A549 (cell line): Measurements from ENCODE around the gene CSNK1D. TPM values are rescaled to one million over a fixed set of nuclear protein-coding genes. Genes with fewer than 3 reads are reported as not detected.

Experiments used
- ATAC-seq, 2 experiments: fragments of 200-7000 bp in 1 of 2; fragments of >200 bp in 1 of 2; cut with Nextera tagmentation in 1 of 2; cut with Tn5 transposase in 1 of 2; 3 replicates each; pipeline versions ENCODE4 v1.8.0 to v1.9.1; 2018 to 2020; ENCODE audit warnings: mild to moderate bottlenecking in 1 of 2, moderate library complexity in 1 of 2
- CTCF ChIA-PET: fragments of 300-600 bp; sonication (Branson Sonifier 250); formaldehyde crosslinking; extraction: SDS; loops from one replicate; lab custom pipeline; 2021; ENCODE audit warnings: antibody characterized with exemption, inconsistent platforms; lab: Yijun Ruan, JAX
- POLR2A ChIA-PET: fragments of 350-600 bp; formaldehyde crosslinking; extraction: SDS; loops from one replicate; lab custom pipeline; 2021; ENCODE audit warnings: antibody characterized with exemption, inconsistent platforms; lab: Yijun Ruan, JAX
- DNase-seq, 2 experiments: peaks; one replicate each; pipeline versions ENCODE4 v3.0.0 to v3.0.0-alpha.2; 2011 to 2016; ENCODE audit warnings: low read depth in 1 of 2, low spot score in 1 of 2
- FAIRE-seq: peaks from 2 replicates; lab custom pipeline; 2011; peaks lifted over from hg19 to GRCh38; lab: Jason Lieb, UNC
- H3K27ac ChIP-seq, 2 experiments: fragments of >200 bp; sonication (Bioruptor Twin); formaldehyde crosslinking; 3 replicates each; pipeline ENCODE4 v1.5.1; 2016 to 2017
- H3K4me1 ChIP-seq: fragments of >200 bp; sonication (Bioruptor Twin); formaldehyde crosslinking; 3 replicates; pipeline ENCODE4 v1.6.1; 2016
- H3K4me2 ChIP-seq: fragments of >200 bp; sonication (Bioruptor Twin); formaldehyde crosslinking; 3 replicates; pipeline ENCODE4 v1.6.1; 2016
- H3K4me3 ChIP-seq: fragments of >200 bp; sonication (Bioruptor Twin); formaldehyde crosslinking; 3 replicates; pipeline ENCODE4 v1.5.1; 2016
- H3K9me3 ChIP-seq: fragments of >200 bp; sonication (Bioruptor Twin); formaldehyde crosslinking; 3 replicates; pipeline ENCODE4 v1.6.1; 2016
- BHLHE40 ChIP-seq: IDR thresholded peaks from 2 replicates; pipeline ENCODE4 v1.6.1; 2012; ENCODE audit warnings: low read depth, low read length, inconsistent platforms
- CBX2 ChIP-seq: fragments of 200-600 bp; sonication (generic); IDR thresholded peaks from 2 replicates; pipeline ENCODE4 v1.6.1; 2016; ENCODE audit warnings: low read depth, mild to moderate bottlenecking, borderline replicate concordance
- CBX8 ChIP-seq: fragments of 200-600 bp; sonication (generic); IDR thresholded peaks from 2 replicates; pipeline ENCODE4 v1.6.1; 2016
- EHF ChIP-seq: fragments of 250-450 bp; sonication (Bioruptor Pico); IDR thresholded peaks from 2 replicates; pipeline ENCODE4 v1.5.0; 2020; ENCODE audit warnings: mild to moderate bottlenecking
- FOXS1 ChIP-seq: fragments of 250-450 bp; sonication (Bioruptor Pico); IDR thresholded peaks from 2 replicates; pipeline ENCODE4 v1.5.0; 2020; ENCODE audit warnings: mild to moderate bottlenecking, moderate library complexity
- GATA3 ChIP-seq: IDR thresholded peaks from 2 replicates; pipeline ENCODE4 v1.6.1; 2012; ENCODE audit warnings: borderline replicate concordance
- KDM1A ChIP-seq: fragments of 200-600 bp; sonication (generic); IDR thresholded peaks from 2 replicates; pipeline ENCODE4 v1.6.1; 2016; ENCODE audit warnings: low read depth, mild to moderate bottlenecking
- KDM5A ChIP-seq: fragments of 200-600 bp; sonication (generic); IDR thresholded peaks from 2 replicates; pipeline ENCODE4 v1.6.1; 2016; ENCODE audit warnings: antibody characterized with exemption, mild to moderate bottlenecking
- MAZ ChIP-seq: fragments of 150-350 bp; IDR thresholded peaks from 2 replicates; pipeline ENCODE4 v1.6.1; 2014; ENCODE audit warnings: antibody characterized with exemption, low read depth, low read length, borderline replicate concordance
- MYC ChIP-seq: IDR thresholded peaks from 2 replicates; pipeline ENCODE4 v1.6.1; 2012; ENCODE audit warnings: mild to moderate bottlenecking, inconsistent platforms, low read length, improper control_type of control experiment, borderline replicate concordance
- NR3C1 ChIP-seq: fragments of >200 bp; sonication (Bioruptor Twin); formaldehyde crosslinking; IDR thresholded peaks from 3 replicates; pipeline ENCODE4 v1.6.1; 2017
- POLR2A ChIP-seq: IDR thresholded peaks from 2 replicates; pipeline ENCODE4 v1.6.1; 2012; ENCODE audit warnings: mild to moderate bottlenecking, low read length
- RAD21 ChIP-seq, 2 experiments: fragments of >200 bp in 1 of 2; sonication (Bioruptor Twin) in 1 of 2; formaldehyde crosslinking in 1 of 2; IDR thresholded peaks in 1 of 2; conservative IDR thresholded peaks in 1 of 2; 2 replicates in 1 of 2; 3 replicates in 1 of 2; pipeline ENCODE4 v1.6.1; 2012 to 2018; ENCODE audit warnings: inconsistent platforms in 1 of 2
- RCOR1 ChIP-seq: fragments of 150-350 bp; IDR thresholded peaks from 2 replicates; pipeline ENCODE4 v1.6.1; 2014; ENCODE audit warnings: antibody characterized with exemption, low read length, low read depth
- REST ChIP-seq: fragments of 200-600 bp; sonication (generic); IDR thresholded peaks from 2 replicates; pipeline ENCODE4 v1.6.1; 2016; ENCODE audit warnings: antibody characterized with exemption, mild to moderate bottlenecking, moderate library complexity
- RFX5 ChIP-seq: fragments of 450-650 bp; IDR thresholded peaks from 2 replicates; pipeline ENCODE4 v1.7.1; 2014; ENCODE audit warnings: antibody characterized with exemption, mild to moderate bottlenecking, moderate library complexity
- SREBF2 ChIP-seq: fragments of 450-650 bp; IDR thresholded peaks from 2 replicates; pipeline ENCODE4 v1.6.1; 2014; ENCODE audit warnings: mild to moderate bottlenecking, moderate library complexity
- ZC3H11A ChIP-seq: fragments of 450-650 bp; IDR thresholded peaks from 2 replicates; pipeline ENCODE4 v1.6.1; 2014; ENCODE audit warnings: antibody characterized with exemption, mild to moderate bottlenecking
- ZNF302 ChIP-seq: fragments of 250-450 bp; sonication (Bioruptor Pico); IDR thresholded peaks from 2 replicates; pipeline ENCODE4 v1.9.0; 2021; ENCODE audit warnings: inconsistent platforms, mild to moderate bottlenecking, moderate library complexity
- WGBS: methylation state at CpG from one replicate; pipeline ENCODE4 v1.1.6; 2017; ENCODE audit errors: missing lambda C conversion rate; 5-methylcytosine and 5-hydroxymethylcytosine counted together
- polyA plus RNA-seq, 4 experiments: library from polyadenylated mRNA; depleted of rRNA in 3 of 4; stranded (reverse); fragments of >200 nt; fragmentation: RNase III in 1 of 4; extraction: RNeasy Plus Mini Kit Qiagen cat#74134 plus additional on column Dnase treatment in 1 of 4; gene quantifications; 2 replicates in 3 of 4; 3 replicates in 1 of 4; pipeline ENCODE4 v1.2.3, GENCODE V29; 2011 to 2017
- TF ChIP-seq, protein P1 (sequence below): fragments of 250-450 bp; sonication (Bioruptor Pico); IDR thresholded peaks from 2 replicates; pipeline ENCODE4 v1.5.0; 2021; ENCODE audit warnings: mild to moderate bottlenecking, moderate library complexity, borderline replicate concordance
- TF ChIP-seq, protein P2 (sequence below): fragments of 250-450 bp; sonication (Bioruptor Pico); IDR thresholded peaks from 2 replicates; pipeline ENCODE4 v1.5.0; 2020; ENCODE audit warnings: low read depth, mild to moderate bottlenecking, moderate library complexity
- TF ChIP-seq, protein P3 (sequence below): fragments of >200 bp; sonication (Bioruptor Twin); formaldehyde crosslinking; IDR thresholded peaks from 3 replicates; pipeline ENCODE4 v1.6.1; 2016
- TF ChIP-seq, protein P4 (sequence below): fragments of 450-650 bp; IDR thresholded peaks from 2 replicates; pipeline ENCODE4 v1.6.1; 2014; ENCODE audit warnings: antibody characterized with exemption

Gene CSNK1D
- polyA plus RNA-seq, 2 of the 4 experiments (the other 2 are of a cell fraction) = 130 to 163 TPM

GRCh38 chr17:82213251-82214011 is 60.1 kb downstream of the CSNK1D start (continued):
- TF ChIP-seq REST (no peak), EHF (no peak), POLR2A (no peak; the same call in 1 of the 2 replicates), ZC3H11A (no peak), RAD21 (conservative IDR thresholded peaks at IDR 0.05 in 1 of 2, IDR thresholded peaks at IDR 0.05 in 1 of 2) (no peak), FOXS1 (CRISPR knock-in tag) (no peak), CBX8 (no peak), KDM1A (no peak), BHLHE40 (no peak), ZNF302 (CRISPR knock-in tag) (no peak), MYC (no peak)
- TF ChIP-seq, protein P1, sequence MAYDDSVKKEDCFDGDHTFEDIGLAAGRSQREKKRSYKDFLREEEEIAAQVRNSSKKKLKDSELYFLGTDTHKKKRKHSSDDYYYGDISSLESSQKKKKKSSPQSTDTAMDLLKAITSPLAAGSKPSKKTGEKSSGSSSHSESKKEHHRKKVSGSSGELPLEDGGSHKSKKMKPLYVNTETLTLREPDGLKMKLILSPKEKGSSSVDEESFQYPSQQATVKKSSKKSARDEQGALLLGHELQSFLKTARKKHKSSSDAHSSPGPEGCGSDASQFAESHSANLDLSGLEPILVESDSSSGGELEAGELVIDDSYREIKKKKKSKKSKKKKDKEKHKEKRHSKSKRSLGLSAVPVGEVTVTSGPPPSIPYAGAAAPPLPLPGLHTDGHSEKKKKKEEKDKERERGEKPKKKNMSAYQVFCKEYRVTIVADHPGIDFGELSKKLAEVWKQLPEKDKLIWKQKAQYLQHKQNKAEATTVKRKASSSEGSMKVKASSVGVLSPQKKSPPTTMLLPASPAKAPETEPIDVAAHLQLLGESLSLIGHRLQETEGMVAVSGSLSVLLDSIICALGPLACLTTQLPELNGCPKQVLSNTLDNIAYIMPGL (CRISPR knock-in tag) = no peak
- TF ChIP-seq, protein P2, sequence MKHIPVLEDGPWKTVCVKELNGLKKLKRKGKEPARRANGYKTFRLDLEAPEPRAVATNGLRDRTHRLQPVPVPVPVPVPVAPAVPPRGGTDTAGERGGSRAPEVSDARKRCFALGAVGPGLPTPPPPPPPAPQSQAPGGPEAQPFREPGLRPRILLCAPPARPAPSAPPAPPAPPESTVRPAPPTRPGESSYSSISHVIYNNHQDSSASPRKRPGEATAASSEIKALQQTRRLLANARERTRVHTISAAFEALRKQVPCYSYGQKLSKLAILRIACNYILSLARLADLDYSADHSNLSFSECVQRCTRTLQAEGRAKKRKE (CRISPR knock-in tag) = peak; percentile 30; the same call in 1 of the 2 replicates
- TF ChIP-seq, protein P3, sequence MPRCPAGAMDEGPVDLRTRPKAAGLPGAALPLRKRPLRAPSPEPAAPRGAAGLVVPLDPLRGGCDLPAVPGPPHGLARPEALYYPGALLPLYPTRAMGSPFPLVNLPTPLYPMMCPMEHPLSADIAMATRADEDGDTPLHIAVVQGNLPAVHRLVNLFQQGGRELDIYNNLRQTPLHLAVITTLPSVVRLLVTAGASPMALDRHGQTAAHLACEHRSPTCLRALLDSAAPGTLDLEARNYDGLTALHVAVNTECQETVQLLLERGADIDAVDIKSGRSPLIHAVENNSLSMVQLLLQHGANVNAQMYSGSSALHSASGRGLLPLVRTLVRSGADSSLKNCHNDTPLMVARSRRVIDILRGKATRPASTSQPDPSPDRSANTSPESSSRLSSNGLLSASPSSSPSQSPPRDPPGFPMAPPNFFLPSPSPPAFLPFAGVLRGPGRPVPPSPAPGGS = no peak

DNA sequence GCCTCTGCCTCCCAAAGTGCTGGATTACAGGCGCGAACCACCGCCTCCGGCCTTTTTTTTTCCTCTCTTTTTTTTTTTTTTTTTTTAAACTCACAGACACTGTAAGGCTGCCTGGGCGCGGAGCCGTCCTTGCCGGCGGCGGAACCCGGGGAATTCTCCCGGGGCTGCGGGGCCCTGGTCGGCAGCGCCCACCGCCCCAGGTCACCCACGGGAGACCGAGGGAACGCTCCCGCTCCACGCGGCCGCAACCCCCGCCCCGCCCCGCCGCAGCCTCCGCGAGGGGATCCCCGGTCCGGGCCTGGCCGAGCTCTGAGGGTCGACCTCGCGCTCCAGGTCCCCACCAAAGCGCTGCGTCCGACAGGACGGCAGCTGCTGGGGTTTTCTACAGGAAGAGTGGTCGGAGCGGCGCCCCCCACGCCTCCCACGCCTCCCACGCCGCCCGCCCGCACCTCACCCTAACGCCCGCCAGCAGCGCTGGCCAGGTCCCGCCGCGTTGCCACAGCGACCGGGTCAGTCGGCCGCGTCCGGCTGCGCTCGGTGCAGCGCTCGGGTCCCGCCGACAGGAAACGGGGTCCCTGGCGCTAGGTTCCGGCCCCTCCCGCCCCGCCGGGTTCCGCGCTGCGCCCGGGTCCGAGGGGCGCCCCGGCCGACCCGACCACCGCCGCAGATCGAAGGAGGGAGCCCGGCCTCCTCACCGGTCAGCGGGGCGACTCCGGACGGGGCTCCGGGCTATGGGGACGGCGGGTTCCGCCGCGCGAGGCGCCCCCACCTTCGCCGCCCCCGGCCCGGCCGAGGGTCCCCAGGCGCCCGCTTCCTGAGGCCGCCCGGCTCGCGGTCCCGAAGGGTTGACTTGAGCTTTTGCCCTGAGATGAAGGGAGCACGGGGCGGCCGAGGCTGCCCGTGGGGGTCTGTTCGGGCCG is 60.9 kb downstream of the CSNK1D start, which contains the start of gene CCDC57:
TSS of gene CCDC57 (minus strand) at position 512 of the 920 bp plus-strand sequence. CDS start 10,898 bp downstream, outside the sequence.
- peak within 1 kb of the TSS; percentile 95 to 96 for H3K27ac ChIP-seq
- ATAC-seq (peak; percentile 70 to 77), FAIRE-seq (no peak), DNase-seq (peak; percentile 85 to 92)
- whole genome bisulfite sequencing = 2% methylated on average over 19 of the region's 116 CpGs
- ChIA-PET CTCF (interaction anchor here (1.1 to 4.8 kb wide), 9 partner anchors 7 to 182 kb away, joined by 3 to 25 read pairs (median 3); no protein-coding TSS in a partner anchor), POLR2A (interaction anchor here (0.7 to 1.1 kb wide), 2 partner anchors 9 to 56 kb away, joined by 3 to 7 read pairs; no protein-coding TSS in a partner anchor)
- H3K4me3 ChIP-seq = peak within 1 kb of the TSS; percentile 78
- H3K9me3 ChIP-seq = no peaks in the 10 kb centered on the region
- peaks cover 48% of the 10 kb centered on the region for H3K4me1 ChIP-seq
- peak within 1 kb of the TSS; percentile 93 for H3K4me2 ChIP-seq
- TF ChIP-seq MAZ (peak; percentile 97), RCOR1 (no peak), NR3C1 (no peak), RFX5 (no peak), GATA3 (no peak), SREBF2 (no peak), KDM5A (peak; percentile 39), BHLHE40 (no peak), ZNF302 (CRISPR knock-in tag) (no peak), CBX2 (no peak), REST (no peak)
- TF ChIP-seq, protein P4, sequence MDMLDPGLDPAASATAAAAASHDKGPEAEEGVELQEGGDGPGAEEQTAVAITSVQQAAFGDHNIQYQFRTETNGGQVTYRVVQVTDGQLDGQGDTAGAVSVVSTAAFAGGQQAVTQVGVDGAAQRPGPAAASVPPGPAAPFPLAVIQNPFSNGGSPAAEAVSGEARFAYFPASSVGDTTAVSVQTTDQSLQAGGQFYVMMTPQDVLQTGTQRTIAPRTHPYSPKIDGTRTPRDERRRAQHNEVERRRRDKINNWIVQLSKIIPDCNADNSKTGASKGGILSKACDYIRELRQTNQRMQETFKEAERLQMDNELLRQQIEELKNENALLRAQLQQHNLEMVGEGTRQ = no peak
